Measurements from ENCODE around the gene LAMA5. TPM values are rescaled to one million over a fixed set of nuclear protein-coding genes. Genes with fewer than 3 reads are reported as not detected.

The LAMA5 gene
- total and polyA plus RNA-seq, 4 donors = 116 to 315 (median 244) TPM

DNA sequence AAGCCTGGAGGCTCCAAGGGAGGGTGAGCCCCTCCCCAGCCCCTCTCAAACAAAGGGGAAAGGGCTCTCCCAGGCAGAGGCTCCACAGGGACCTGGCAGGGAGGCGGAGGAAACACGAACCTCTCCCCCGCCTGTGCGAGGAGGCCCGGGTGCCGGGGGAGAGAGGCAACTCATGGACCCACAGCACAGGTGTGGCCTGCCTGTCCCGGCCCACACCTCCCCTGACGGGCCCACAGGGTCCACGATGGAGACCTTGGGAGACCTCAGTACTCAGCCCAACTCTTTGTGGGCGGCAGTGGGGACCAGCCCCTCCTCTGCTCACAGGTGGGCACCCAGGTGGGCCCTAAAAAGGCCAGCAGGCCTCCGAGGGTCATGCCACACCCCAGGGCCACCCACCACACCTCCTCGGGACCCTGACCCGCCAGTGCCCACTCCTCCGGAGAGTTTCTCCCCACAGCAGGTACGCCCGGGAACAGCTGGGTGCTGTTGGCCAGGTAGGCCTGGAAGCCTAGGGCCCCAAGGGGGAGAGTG lies 12.2 kb downstream of the LAMA5 start:
- peak overlapping the region; percentile 87 to 91 for H3K27ac ChIP-seq (ENCODE audit: low read depth in 1 of 2, low read length in 1 of 2)

DNA sequence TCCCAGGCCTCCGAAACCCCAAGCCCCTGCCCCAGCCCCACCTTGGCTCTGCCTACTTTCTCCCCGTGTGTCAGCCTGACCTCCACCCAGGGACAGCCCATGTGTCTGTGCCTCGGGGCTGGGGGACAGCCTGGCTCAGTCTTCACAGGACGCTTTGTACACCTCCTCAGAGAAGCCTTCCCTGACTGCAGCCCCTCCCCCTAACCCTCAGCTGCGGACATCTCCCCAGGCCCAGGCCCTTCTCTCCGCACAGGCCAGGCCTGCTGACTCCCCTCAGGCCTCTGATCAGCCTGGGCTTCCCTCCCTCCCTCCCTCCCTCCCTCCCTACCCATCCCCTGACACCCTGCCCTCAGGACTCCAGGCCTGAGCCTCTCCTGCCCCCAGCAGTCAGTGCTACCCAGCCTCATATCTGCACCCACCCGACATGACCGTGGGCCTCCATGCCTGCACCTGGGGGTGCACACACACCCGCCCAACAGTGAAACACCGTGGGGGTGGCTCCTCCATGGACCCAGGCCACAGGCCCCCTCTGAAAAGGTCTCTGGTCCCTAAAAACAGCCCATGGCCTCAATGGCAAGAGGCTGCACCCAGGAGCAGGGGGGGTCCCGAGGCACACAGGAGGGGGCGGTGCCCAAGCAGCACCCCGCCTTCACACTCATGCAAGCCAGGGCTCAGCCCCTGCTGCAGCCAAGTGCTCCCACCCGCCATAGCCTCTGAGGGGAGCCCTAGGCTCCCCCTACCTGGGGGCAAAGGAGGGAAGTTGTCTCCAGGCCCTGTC lies 12.9 kb downstream of the LAMA5 start:
- WGBS, 2 donors = 81 to 84% methylated on average over 14 of the region's 14 CpGs
- H3K27me3 ChIP-seq (ENCODE audit: control insufficient read depth in 3 of 3, insufficient read depth in 3 of 3, low read length in 2 of 3) = no peaks in the 10 kb centered on the region

More for the DNA sequence above, 12.2 kb downstream of the LAMA5 start:
- WGBS, 2 donors = 61 to 79% methylated on average over 10 to 16 of the region's 16 CpGs
- Histone ChIP-seq H3K4me3 (no peak overlapping the region), H3K27me3 (ENCODE audit: control insufficient read depth in 3 of 3, insufficient read depth in 3 of 3, low read length in 2 of 3) (no peaks in the 10 kb centered on the region), H3K9ac (ENCODE audit: insufficient read depth in 1 of 2, low read length in 2 of 2) (no peak overlapping the region), H3K4me1 (ENCODE audit: control insufficient read depth in 5 of 5, insufficient read depth in 5 of 5, low read length in 5 of 5) (peaks cover 10 to 50% (median 40%) of the 10 kb centered on the region in 5 donors), H3K36me3 (ENCODE audit: control insufficient read depth in 4 of 4, insufficient read depth in 4 of 4, low read length in 4 of 4) (peaks cover 0 to 39% (median 3%) of the 10 kb centered on the region in 4 donors), H3K9me3 (ENCODE audit: control insufficient read depth in 4 of 4, insufficient read depth in 3 of 4, low read length in 3 of 4) (no peaks in the 10 kb centered on the region)
- DNase-seq (no peak), ATAC-seq (ENCODE audit: insufficient read depth, low FRiP score) (no peak)
- TF ChIP-seq, protein P1, sequence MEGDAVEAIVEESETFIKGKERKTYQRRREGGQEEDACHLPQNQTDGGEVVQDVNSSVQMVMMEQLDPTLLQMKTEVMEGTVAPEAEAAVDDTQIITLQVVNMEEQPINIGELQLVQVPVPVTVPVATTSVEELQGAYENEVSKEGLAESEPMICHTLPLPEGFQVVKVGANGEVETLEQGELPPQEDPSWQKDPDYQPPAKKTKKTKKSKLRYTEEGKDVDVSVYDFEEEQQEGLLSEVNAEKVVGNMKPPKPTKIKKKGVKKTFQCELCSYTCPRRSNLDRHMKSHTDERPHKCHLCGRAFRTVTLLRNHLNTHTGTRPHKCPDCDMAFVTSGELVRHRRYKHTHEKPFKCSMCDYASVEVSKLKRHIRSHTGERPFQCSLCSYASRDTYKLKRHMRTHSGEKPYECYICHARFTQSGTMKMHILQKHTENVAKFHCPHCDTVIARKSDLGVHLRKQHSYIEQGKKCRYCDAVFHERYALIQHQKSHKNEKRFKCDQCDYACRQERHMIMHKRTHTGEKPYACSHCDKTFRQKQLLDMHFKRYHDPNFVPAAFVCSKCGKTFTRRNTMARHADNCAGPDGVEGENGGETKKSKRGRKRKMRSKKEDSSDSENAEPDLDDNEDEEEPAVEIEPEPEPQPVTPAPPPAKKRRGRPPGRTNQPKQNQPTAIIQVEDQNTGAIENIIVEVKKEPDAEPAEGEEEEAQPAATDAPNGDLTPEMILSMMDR (IDR thresholded peaks at IDR 0.05; ENCODE audit: control extremely low read depth, extremely low read depth) = no peak

DNA sequence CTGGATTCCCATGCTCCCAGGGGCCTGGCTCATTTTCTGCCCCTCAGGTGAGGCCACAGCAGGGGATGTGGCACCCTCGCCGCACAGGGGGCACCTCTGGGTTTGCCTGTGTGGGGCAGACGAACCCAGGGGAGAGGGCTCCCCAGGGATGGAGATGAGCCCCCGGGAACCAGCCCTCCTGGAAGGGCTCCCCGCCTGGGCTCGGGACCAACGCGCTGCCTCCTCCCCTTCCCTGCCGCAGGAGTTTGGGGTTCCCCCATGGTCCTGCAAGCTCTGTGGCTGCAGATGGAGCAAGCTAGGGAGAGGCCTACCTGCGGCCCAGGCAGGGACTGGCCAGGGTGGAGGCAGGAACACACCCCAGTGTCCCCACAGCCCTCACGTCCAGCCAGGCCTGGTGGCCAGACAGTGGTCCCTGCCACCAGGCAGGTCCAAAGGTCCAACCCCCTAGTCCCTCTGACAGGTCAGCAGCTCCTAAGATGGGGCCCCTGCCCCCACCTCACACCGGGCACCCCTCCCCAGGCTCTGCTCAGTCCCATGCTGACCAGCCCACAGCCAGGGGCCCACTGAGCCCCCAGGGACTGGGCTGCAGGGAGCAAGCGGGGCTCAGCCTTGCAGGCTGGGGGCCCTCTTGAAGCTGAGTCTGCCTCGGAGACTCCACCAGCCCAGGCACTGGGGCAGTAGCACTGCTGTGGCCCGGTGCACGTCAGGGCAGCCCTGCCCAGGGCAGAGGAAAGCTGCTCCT lies 13.7 kb downstream of the LAMA5 start:
- Histone ChIP-seq H3K9ac (ENCODE audit: insufficient read depth in 1 of 2, low read length in 2 of 2) (no peak overlapping the region), H3K36me3 (ENCODE audit: control insufficient read depth in 4 of 4, insufficient read depth in 4 of 4, low read length in 4 of 4) (peaks cover 0 to 41% (median 4%) of the 10 kb centered on the region in 4 donors), H3K27me3 (ENCODE audit: control insufficient read depth in 3 of 3, insufficient read depth in 3 of 3, low read length in 2 of 3) (no peaks in the 10 kb centered on the region), H3K27ac (ENCODE audit: low read depth in 1 of 2, low read length in 1 of 2) (peak overlapping the region; percentile 56 to 93), H3K4me1 (ENCODE audit: control insufficient read depth in 5 of 5, insufficient read depth in 5 of 5, low read length in 5 of 5) (peaks cover 7 to 39% (median 33%) of the 10 kb centered on the region in 5 donors), H3K9me3 (ENCODE audit: control insufficient read depth in 4 of 4, insufficient read depth in 3 of 4, low read length in 3 of 4) (no peaks in the 10 kb centered on the region), H3K4me3 (no peak overlapping the region)
- DNase-seq (no peak), ATAC-seq (ENCODE audit: insufficient read depth, low FRiP score) (no peak)
- TF ChIP-seq, protein P1 (IDR thresholded peaks at IDR 0.05; ENCODE audit: control extremely low read depth, extremely low read depth) = no peak
- 86 to 93% methylated on average over 15 to 16 of the region's 16 CpGs for WGBS, 2 donors

More for the DNA sequence above, 12.9 kb downstream of the LAMA5 start:
- H3K9me3 ChIP-seq (ENCODE audit: control insufficient read depth in 4 of 4, insufficient read depth in 3 of 4, low read length in 3 of 4) = no peaks in the 10 kb centered on the region
- DNase-seq = no peak
- TF ChIP-seq, protein P1 (IDR thresholded peaks at IDR 0.05; ENCODE audit: control extremely low read depth, extremely low read depth) = no peak
- ATAC-seq (ENCODE audit: insufficient read depth, low FRiP score) = no peak
- H3K36me3 ChIP-seq (ENCODE audit: control insufficient read depth in 4 of 4, insufficient read depth in 4 of 4, low read length in 4 of 4) = peaks cover 0 to 41% (median 3%) of the 10 kb centered on the region in 4 donors
- peak overlapping the region; percentile 87 to 91 for H3K27ac ChIP-seq (ENCODE audit: low read depth in 1 of 2, low read length in 1 of 2)
- no peak overlapping the region for H3K9ac ChIP-seq (ENCODE audit: insufficient read depth in 1 of 2, low read length in 2 of 2)
- no peak overlapping the region for H3K4me3 ChIP-seq
- H3K4me1 ChIP-seq (ENCODE audit: control insufficient read depth in 5 of 5, insufficient read depth in 5 of 5, low read length in 5 of 5) = peaks cover 10 to 46% (median 40%) of the 10 kb centered on the region in 5 donors
